CD1c-positive myeloid dendritic cell (primary cell): Measurements from ENCODE around the gene ATG7.
"Not testable (repeated sequence)": the region's sequence is repeated elsewhere in the genome, so short reads cannot be mapped to it uniquely, and the experiment has no call there.

Experiments used
- DNase-seq: peaks from one replicate; pipeline ENCODE4 v3.0.0-alpha.2; 2016; ENCODE audit errors: extremely low spot score

The ATG7 gene

GRCh38 chr3:11565932-11566331 lies 293.7 kb downstream of the ATG7 start:
- no peak for DNase-seq

DNA sequence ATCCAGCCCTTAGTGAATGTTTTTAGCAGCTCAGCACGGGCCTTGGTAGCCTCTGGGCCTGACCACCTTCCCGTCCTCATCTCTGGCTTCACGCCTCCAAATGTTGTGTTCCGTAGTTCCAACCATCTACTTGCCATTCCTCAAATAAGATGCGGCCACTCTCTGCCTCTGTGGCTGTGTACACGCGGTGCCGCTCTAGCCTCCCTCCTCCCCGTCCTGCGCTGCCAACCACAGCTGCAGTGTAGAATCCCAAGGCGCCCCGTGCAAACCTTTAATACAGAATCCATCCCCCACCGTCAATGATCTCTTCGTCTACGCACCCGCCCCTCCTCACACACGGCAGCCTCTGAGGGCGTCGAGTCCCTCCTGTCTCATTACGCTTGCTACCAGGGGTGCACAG lies 294.3 kb downstream of the ATG7 start:
- no peak for DNase-seq

DNA sequence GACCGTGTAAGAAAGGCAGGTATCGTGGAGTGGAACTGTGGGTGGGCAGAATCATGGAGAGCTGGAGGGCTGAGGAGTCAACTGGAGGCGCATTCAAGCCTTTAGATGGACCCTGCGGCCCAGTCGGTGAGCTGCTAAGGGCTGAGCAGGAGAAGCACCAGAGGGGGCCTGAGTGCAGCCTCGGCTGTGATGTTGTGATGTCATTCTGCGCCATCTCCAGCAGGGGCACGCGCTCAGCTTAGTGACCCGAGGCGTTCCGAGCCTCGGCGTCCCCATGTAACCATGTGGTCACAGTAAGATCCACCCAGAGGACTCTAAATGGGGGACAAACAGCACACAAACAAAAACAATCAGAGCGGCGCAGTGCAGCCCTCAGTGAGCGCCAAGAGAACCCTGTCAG lies 294.7 kb downstream of the ATG7 start:
- DNase-seq: no peak

GRCh38 chr3:11567516-11568467 lies 295.6 kb downstream of the ATG7 start:
- DNase-seq: no peak

GRCh38 chr3:11568503-11569155 lies 296.4 kb downstream of the ATG7 start:
- no peak for DNase-seq

DNA sequence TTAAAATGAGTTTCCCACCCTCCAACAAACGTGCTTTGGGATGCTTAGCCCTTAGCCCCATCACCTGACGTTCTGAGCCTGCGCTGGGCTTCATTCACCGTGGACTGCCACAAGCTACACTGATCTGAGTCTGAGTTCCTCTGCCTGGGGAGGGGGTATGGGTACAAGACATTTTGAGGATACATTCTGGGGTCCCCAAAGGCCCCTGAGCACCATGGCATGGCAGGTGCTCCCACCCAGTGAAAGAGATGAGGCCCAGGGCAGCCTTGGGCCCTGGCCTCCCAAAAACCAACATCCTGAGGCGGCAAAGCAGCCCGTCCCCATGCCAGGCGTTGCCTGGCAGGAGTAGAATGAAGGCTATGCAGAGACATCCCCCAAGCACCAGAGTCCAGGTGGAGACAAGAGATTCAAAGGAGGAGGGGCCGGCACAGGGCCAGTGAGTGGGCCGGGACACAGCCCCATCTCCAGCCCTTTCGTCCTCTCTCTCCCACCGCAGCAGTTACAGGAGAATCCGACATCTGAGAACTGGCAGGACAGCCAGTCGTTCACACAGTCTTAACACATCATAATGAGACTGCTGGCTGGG lies 297.1 kb downstream of the ATG7 start:
- DNase-seq: no peak

- no peak for DNase-seq
Measured at GRCh38 chr3:11570251-11570650, 298.1 kb downstream of the ATG7 start.

DNA sequence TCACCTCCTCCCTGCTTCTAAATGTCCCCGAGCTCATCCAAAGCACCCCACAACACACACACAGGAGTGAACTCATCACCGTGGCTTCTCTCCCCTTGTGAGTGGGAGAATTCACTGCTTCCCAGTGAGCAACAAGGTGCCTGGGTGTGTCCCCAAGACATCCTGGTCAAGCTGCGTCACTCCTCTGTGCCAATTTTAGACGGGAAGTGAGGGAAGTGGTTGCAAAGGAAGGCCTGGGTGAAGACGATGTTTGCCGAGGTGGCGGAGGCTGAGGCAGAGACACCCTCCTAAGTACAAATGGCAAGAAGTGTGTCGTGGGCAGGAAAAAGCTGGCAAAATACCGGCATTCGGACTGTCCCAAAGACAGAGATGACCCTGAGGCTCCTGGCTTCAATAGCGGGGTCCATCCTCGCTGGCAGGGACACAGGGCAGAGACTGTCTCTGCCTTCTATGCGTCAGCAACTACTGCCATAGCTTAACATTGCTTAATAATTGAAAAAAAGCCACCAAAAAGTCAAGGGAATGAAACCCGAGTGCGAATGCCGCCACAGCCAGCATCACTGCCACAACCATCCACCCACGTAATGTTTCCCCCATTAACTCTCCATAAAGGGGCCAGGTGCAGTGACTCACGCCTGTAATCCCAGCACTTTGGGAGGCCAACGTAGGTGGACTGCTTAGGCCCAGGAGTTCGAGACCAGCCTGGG lies 298.7 kb downstream of the ATG7 start:
- peak; percentile 35 for DNase-seq

- not testable (repeated sequence) for DNase-seq
Measured at GRCh38 chr3:11572660-11573059, 300.5 kb downstream of the ATG7 start.

GRCh38 chr3:11574981-11575669 lies 302.9 kb downstream of the ATG7 start:
- no peak for DNase-seq

- no peak for DNase-seq
Measured at GRCh38 chr3:11575677-11576076, 303.5 kb downstream of the ATG7 start.

- DNase-seq: no peak
Measured at GRCh38 chr3:11576453-11576852, 304.3 kb downstream of the ATG7 start.

- DNase-seq: no peak
Measured at GRCh38 chr3:11578169-11578568, 306.0 kb downstream of the ATG7 start.

GRCh38 chr3:11580645-11581044 lies 308.4 kb downstream of the ATG7 start:
- no peak for DNase-seq

- no peak for DNase-seq
Measured at GRCh38 chr3:11581237-11582190, 309.3 kb downstream of the ATG7 start.

GRCh38 chr3:11582191-11582968 lies 310.2 kb downstream of the ATG7 start:
- no peak for DNase-seq

GRCh38 chr3:11583235-11583634 lies 311.0 kb downstream of the ATG7 start:
- DNase-seq: no peak

DNA sequence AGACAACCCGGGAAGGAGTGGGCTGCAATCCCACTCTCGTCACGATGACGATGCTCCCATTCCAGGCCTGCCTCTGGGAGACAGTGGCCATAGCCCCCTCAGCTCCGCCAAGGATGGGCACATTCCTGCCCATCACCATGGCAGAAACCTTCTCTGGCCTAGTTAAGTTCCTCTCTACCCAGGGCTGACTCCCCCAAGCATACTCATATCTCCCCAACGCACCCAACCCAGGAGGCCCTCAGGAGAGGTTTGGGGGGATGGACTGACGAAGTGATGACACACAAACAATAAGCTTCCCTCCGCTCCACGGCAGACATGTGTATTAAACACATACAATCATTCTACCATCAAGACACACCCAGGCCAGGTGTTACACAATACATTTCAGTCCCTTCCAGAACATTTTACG lies 311.4 kb downstream of the ATG7 start:
- no peak for DNase-seq

GRCh38 chr3:11584570-11584969 lies 312.4 kb downstream of the ATG7 start:
- no peak for DNase-seq

DNA sequence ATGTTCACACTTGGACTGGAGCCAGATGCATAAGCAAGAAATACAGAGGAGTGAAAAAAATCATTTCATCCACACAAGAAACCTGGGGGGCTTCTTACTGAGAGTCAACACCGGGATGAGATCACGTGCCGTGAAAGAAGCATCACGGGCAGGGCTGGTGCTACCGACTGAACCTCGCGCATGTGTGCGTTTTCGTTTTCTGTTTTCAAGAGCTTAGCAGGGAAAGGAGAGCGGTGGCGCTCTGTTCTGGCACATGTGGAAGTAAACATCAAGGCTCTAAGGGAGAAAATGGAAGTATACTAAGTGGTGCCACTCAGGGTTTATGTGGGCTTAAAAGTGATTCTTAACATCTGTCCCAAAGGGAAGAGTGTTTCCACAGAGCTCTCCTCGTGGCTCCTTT lies 315.6 kb downstream of the ATG7 start:
- no peak for DNase-seq
